ENCODE data around the gene NFE2L2.

- TF ChIP-seq SUZ12 (IDR thresholded peaks at IDR 0.05) (no peak), FOXK2 (IDR thresholded peaks at IDR 0.05) (no peak), SP1 (IDR thresholded peaks at IDR 0.05) (no peak), NFRKB (IDR thresholded peaks at IDR 0.05) (no peak), ZNF384 (IDR thresholded peaks at IDR 0.05) (no peak), HDGF (IDR thresholded peaks at IDR 0.05; ENCODE audit: borderline replicate concordance) (no peak), CTBP1 (IDR thresholded peaks at IDR 0.05; ENCODE audit: borderline replicate concordance) (no peak), ARNT (IDR thresholded peaks at IDR 0.05) (no peak), FOXM1 (IDR thresholded peaks at IDR 0.05; ENCODE audit: borderline replicate concordance) (no peak), FOXA1 (IDR thresholded peaks at IDR 0.05) (no peak), ELF4 (IDR thresholded peaks at IDR 0.05) (no peak), TARDBP (IDR thresholded peaks at IDR 0.05) (no peak)
Observed at GRCh38 chr2:177188482-177189469, 75.8 kb downstream of the NFE2L2 start.

Measured in HEK293T (cell line).